ENCODE results near the gene SBF1.

The SBF1 gene

DNA sequence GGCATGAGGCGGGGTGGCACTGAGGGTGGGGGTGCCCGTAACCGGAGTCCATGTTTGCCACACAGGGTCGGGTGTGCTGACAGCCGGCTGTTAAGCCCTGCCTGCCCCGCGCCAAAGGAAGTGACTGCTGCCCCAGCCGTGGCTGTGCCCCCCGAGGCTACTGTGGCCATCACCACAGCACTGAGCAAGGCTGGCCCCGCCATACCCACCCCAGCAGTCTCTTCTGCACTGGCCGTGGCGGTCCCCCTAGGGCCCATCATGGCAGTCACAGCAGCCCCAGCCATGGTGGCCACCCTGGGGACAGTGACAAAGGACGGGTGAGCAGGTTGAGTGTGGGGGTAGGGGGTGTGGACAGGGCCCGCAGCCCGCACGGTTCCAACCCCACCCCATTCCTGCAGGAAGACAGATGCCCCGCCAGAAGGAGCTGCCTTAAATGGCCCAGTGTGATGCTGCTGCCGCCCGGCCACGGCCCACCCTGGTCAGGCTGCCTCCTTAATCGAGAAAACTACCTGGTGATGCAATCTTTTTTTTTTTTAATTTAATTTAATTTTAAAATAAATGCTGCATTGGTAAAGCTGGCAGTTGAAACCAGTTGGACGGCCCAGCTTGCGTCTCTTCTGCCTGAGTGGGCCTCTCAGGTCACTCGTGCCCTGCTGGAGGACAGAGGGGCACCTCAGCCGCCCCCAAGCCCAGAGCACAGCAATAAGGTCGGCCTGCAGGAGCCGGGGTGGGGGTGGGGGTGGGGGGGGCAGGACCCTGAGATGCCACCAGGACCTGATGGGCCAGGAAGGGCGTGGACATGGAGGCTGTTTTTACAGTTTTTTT, 30.8 kb downstream of the SBF1 start:
- no peak overlapping the region for H3K4me3 ChIP-seq (ENCODE audit: low read length)
- no peak for DNase-seq (ENCODE audit: low read depth)
- TF ChIP-seq CTCF (IDR thresholded peaks at IDR 0.05; ENCODE audit: insufficient read depth, low read depth, low read length, missing control alignments): no peak

DNA sequence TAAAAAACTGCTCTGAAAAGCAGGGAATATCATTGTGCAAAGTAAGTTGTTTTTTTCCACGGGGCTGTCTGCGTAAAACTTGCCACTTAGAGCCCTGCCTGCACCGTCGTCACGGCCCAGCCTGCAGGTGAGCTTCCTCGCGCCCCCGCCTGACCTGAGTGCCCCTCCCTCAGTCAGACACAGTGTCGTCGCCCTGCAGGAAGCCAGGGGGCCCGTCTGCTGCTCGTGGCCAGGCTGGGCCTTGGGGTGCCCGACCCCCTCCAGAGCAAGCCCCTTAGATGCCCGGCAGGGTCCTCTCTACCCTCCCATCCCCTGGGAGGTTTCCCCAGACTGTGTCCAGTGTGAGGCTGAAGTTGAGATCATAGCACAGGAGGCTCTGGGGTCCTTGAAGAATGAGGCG, 31.6 kb downstream of the SBF1 start:
- no peak for DNase-seq (ENCODE audit: low read depth)
- TF ChIP-seq CTCF (IDR thresholded peaks at IDR 0.05; ENCODE audit: insufficient read depth, low read depth, low read length, missing control alignments): no peak

DNA sequence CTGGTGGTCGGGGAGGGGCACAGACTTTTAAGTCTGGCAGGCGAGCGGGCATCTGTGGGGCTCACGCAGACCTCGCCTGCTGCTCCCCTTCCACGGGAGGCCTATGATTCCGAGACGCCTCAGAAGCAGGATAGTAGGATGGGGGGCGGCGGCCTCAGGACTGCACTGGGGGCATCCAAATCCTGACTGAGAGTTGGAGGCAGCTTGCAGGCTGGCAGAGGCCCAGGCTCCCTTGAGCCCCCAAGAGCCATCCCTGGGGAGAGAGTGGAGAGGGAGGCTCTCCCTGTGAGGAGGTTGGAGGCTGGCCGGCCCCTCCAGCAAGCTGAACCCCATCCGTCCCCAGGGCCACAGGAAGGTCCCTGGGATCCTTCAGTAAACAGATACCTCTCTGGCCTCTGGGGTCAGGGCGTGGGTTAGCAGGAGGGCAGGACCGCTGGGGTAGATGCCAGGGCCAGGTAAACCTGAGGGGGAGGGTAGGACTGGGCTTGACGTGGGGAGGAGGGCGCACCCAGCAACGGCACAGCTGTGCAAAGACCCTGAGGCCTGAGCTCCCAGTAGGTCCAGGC, 33.3 kb downstream of the SBF1 start:
- DNase-seq (ENCODE audit: low read depth): no peak
- TF ChIP-seq CTCF (IDR thresholded peaks at IDR 0.05; ENCODE audit: insufficient read depth, low read depth, low read length, missing control alignments): no peak
- no peak overlapping the region for H3K4me3 ChIP-seq (ENCODE audit: low read length)

More for the DNA sequence above, 31.6 kb downstream of the SBF1 start:
- H3K4me3 ChIP-seq (ENCODE audit: low read length): no peak overlapping the region

GRCh38 chr22:50440544-50441249, 34.1 kb downstream of the SBF1 start:
- no peak overlapping the region for H3K4me3 ChIP-seq (ENCODE audit: low read length)
- DNase-seq (ENCODE audit: low read depth): no peak
- no peak for TF ChIP-seq CTCF (IDR thresholded peaks at IDR 0.05; ENCODE audit: insufficient read depth, low read depth, low read length, missing control alignments)

DNA sequence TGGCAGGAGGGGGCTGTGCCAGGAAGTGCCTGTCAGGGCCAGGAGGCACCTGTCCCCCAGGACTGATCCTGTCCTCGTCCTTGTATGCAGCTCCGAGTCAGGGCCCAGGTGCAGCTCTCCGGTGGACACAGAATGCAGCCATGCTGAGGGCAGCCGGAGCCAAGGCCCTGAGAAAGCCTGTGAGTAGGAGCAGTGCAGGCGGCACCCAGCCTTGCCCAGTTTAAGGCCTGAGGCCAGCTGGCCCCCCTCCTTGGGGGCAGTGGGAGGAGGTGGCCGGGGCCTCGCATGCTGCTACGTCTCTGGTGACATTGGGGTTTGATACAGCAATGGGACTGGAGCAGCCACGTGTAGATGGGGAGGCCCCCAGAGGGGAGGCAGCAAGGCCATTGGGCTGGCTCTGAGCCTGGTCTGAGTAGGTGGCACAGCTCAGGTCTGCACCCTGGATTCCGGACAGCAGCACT, 34.9 kb downstream of the SBF1 start:
- no peak for TF ChIP-seq CTCF (IDR thresholded peaks at IDR 0.05; ENCODE audit: insufficient read depth, low read depth, low read length, missing control alignments)
- DNase-seq (ENCODE audit: low read depth): no peak
- no peak overlapping the region for H3K4me3 ChIP-seq (ENCODE audit: low read length)

DNA sequence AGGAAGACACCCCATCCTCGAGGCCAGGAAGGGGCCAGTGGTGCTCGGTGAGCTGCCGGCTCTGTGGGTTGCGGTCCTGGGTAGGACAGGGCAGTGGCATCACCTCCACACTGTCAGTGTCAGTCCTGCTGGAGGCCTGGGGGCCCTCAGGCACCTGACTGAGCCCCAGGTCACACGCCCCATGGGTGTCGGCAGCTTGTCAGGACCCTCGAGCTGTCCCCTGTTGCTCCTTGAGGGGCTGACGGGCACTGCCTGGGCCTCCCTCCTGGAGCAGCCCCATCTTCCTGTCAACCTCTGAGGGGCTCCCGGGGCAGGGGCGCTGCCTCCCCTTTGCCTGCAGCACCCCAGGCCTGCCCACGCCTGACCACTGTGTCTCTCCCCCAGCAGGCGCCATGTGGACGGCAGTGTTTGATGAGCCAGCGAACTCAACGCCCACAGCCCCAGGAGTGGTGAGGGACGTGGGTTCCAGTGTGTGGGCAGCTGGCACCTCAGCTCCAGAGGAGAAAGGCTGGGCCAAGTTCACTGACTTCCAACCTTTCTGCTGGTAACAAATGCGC, 35.4 kb downstream of the SBF1 start:
- DNase-seq (ENCODE audit: low read depth): no peak
- TF ChIP-seq CTCF (IDR thresholded peaks at IDR 0.05; ENCODE audit: insufficient read depth, low read depth, low read length, missing control alignments): no peak

More for the DNA sequence above, 35.4 kb downstream of the SBF1 start:
- no peak overlapping the region for H3K4me3 ChIP-seq (ENCODE audit: low read length)

All from epithelial cell of esophagus (primary cell).